ENCODE data around the gene SPHK2.
"Not testable (repeated sequence)": the region's sequence is repeated elsewhere in the genome, so short reads cannot be mapped to it uniquely, and the experiment has no call there.

SPHK2 gene

GRCh38 chr19:48618916-48619691 is at the start of gene SPHK2, which contains the start of gene RPL18:
Gene SPHK2 (plus strand): TSS chr19:48619506. CDS start chr19:48620515, 1,009 bp downstream.
Gene RPL18 (minus strand): TSS chr19:48619178. CDS start chr19:48619143, 35 bp downstream.
- TF ChIP-seq L3MBTL2 (conservative IDR thresholded peaks at IDR 0.05), result peak; percentile 50; the same call in 1 of the 2 replicates
- TF ChIP-seq TARDBP (IDR thresholded peaks at IDR 0.05), result no peak
- no peak for TF ChIP-seq CTBP1 (IDR thresholded peaks at IDR 0.05; ENCODE audit: borderline replicate concordance)
- no peak for TF ChIP-seq SP1 (IDR thresholded peaks at IDR 0.05)
- TF ChIP-seq ELF4 (IDR thresholded peaks at IDR 0.05), result peak; percentile 74
- TF ChIP-seq SUZ12 (IDR thresholded peaks at IDR 0.05), result no peak
- no peak for TF ChIP-seq LEF1 (IDR thresholded peaks at IDR 0.05; ENCODE audit: borderline replicate concordance)
- 0 out of 2 replicates have a peak, but pooled peaks have one; percentile 19 for TF ChIP-seq ARNT (IDR thresholded peaks at IDR 0.05)
- no peak for TF ChIP-seq BHLHE40 (IDR thresholded peaks at IDR 0.05; ENCODE audit: borderline replicate concordance)
- peak; percentile 99; the same call in 1 of the 2 replicates for TF ChIP-seq HDGF (IDR thresholded peaks at IDR 0.05; ENCODE audit: borderline replicate concordance)
- no peak for TF ChIP-seq ZNF384 (IDR thresholded peaks at IDR 0.05)
- no peak for TF ChIP-seq FOXM1 (IDR thresholded peaks at IDR 0.05; ENCODE audit: borderline replicate concordance)
- TF ChIP-seq NFRKB (IDR thresholded peaks at IDR 0.05), result peak; percentile 65
- TF ChIP-seq FOXK2 (IDR thresholded peaks at IDR 0.05), result no peak
- TF ChIP-seq FOXA1 (IDR thresholded peaks at IDR 0.05), result no peak
- TF ChIP-seq PKNOX1 (IDR thresholded peaks at IDR 0.05), result 0 out of 2 replicates have a peak, but pooled peaks have one; percentile 18
- ChIA-PET CTCF (no interaction called here), POLR2A (interaction anchor here (0.5 to 4.5 kb wide), 33 partner anchors 9 to 294 kb away, joined by 3 to 88 read pairs (median 4); partner anchors contain the start of genes BCAT2, CA11, DBP and EMP3)
- peak; percentile 96 for DNase-seq (ENCODE audit: extremely low spot score)

GRCh38 chr19:48569814-48570213 is 49.5 kb upstream of the SPHK2 start:
- ChIA-PET CTCF (no interaction called here), POLR2A (no interaction called here)
- no peak for DNase-seq (ENCODE audit: extremely low spot score)
- no peak for TF ChIP-seq LEF1 (IDR thresholded peaks at IDR 0.05; ENCODE audit: borderline replicate concordance)
- peak; percentile 72 for TF ChIP-seq ZNF384 (IDR thresholded peaks at IDR 0.05)

DNA sequence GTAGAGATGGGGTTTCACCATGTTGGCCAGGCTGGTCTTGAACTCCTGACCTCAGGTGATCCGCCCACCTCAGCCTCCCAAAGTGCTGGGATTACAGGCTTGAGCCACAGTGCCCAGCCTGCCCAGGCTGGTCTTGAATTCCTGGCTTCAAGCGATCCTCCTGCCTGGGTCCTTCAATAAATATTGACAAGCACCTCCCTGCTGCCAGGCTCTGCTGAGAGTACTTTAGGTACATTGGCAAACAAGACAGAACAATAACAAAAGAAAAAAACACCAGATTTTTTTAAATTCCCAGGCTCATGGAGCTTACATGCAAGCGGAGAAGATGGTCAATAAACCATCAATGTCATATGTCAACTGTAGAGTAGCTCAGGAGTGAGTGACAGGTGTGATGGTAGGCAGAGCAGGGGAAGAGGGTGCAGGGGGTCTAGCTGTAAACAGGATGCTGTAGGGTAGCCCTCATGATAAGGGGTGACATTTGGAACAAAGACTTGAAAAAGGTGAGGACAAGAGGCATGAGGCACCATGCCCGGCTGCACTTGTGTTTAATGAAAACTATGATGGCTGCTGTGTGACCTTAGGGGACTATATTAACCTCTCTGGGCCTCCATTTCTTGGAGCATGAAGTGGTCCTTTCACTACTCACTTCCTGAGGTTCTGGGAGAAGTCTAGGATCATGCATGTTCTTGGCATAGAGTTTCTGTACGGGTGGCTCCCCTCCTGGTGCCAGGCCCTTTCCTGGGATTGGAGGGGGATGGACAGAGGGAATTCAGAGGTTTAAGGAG is 47.7 kb upstream of the SPHK2 start:
- CTCF ChIA-PET, result no interaction called here
- POLR2A ChIA-PET, result interaction anchor here (1.0 kb wide), 1 partner anchor 46 kb away, joined by 3 read pairs; no protein-coding TSS in a partner anchor
- no peak for DNase-seq (ENCODE audit: extremely low spot score)
- no peak for TF ChIP-seq BHLHE40 (IDR thresholded peaks at IDR 0.05; ENCODE audit: borderline replicate concordance)
- TF ChIP-seq TARDBP (IDR thresholded peaks at IDR 0.05), result no peak
- no peak for TF ChIP-seq FOXK2 (IDR thresholded peaks at IDR 0.05)
- no peak for TF ChIP-seq SUZ12 (IDR thresholded peaks at IDR 0.05)
- TF ChIP-seq L3MBTL2 (conservative IDR thresholded peaks at IDR 0.05), result no peak

GRCh38 chr19:48573163-48573505 is 46.2 kb upstream of the SPHK2 start:
- ChIA-PET CTCF (interaction anchor here (0.5 to 2.0 kb wide), 2 partner anchors 11 to 369 kb away, joined by 4 to 9 read pairs; no protein-coding TSS in a partner anchor), POLR2A (interaction anchor here (1.0 to 3.0 kb wide), 5 partner anchors 10 to 80 kb away, joined by 3 to 15 read pairs (median 4); no protein-coding TSS in a partner anchor)

DNA sequence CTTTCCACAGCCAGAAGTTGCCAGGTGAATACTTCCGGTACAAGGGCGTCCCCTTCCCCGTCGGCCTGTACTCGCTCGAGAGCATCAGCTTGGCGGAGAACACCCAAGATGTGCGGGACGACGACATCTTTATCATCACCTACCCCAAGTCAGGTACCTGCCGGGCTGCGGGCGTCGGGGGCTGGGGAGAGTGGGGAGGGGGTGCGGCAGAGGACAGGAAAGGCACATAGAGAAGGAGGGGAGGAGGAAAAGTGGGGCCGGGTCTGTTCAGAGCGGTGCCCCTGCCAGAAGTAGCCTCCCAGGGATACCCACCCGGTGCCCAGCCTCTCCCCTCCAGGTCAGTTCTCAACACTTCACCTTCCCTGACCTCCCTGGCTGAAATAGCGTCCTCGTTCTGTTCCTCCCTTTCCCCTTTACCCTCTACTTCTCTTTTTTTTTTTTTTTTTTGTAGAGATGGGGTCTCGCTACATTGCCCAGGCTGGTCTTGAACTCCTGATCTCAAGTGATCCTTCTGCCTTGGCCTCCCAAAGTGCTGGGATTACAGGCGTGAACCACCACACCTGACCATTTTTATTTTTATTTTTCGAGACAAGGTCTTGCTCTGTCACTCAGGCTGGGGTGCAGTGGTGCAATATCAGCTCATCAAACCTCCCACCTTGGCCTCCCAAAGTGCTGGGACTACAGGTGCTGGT is 43.2 kb upstream of the SPHK2 start:
- CTCF ChIA-PET, result no interaction called here
- DNase-seq (ENCODE audit: extremely low spot score), result no peak
- TF ChIP-seq FOXM1 (IDR thresholded peaks at IDR 0.05; ENCODE audit: borderline replicate concordance) (no peak), PKNOX1 (IDR thresholded peaks at IDR 0.05) (no peak), TARDBP (IDR thresholded peaks at IDR 0.05) (no peak), ELF4 (IDR thresholded peaks at IDR 0.05) (no peak), NFRKB (IDR thresholded peaks at IDR 0.05) (no peak), LEF1 (IDR thresholded peaks at IDR 0.05; ENCODE audit: borderline replicate concordance) (no peak), CTBP1 (IDR thresholded peaks at IDR 0.05; ENCODE audit: borderline replicate concordance) (no peak), ZNF384 (IDR thresholded peaks at IDR 0.05) (no peak), HDGF (IDR thresholded peaks at IDR 0.05; ENCODE audit: borderline replicate concordance) (no peak)
- POLR2A ChIA-PET, result no interaction called here

More at GRCh38 chr19:48573163-48573505, 46.2 kb upstream of the SPHK2 start:
- no peak for DNase-seq (ENCODE audit: extremely low spot score)
- TF ChIP-seq LEF1 (IDR thresholded peaks at IDR 0.05; ENCODE audit: borderline replicate concordance), result no peak
- no peak for TF ChIP-seq SUZ12 (IDR thresholded peaks at IDR 0.05)
- no peak for TF ChIP-seq FOXA1 (IDR thresholded peaks at IDR 0.05)
- no peak for TF ChIP-seq FOXK2 (IDR thresholded peaks at IDR 0.05)
- no peak for TF ChIP-seq FOXM1 (IDR thresholded peaks at IDR 0.05; ENCODE audit: borderline replicate concordance)
- no peak for TF ChIP-seq ZNF384 (IDR thresholded peaks at IDR 0.05)
- TF ChIP-seq TARDBP (IDR thresholded peaks at IDR 0.05), result no peak
- no peak for TF ChIP-seq CTBP1 (IDR thresholded peaks at IDR 0.05; ENCODE audit: borderline replicate concordance)
- TF ChIP-seq HDGF (IDR thresholded peaks at IDR 0.05; ENCODE audit: borderline replicate concordance), result no peak
- no peak for TF ChIP-seq NFRKB (IDR thresholded peaks at IDR 0.05)
- TF ChIP-seq L3MBTL2 (conservative IDR thresholded peaks at IDR 0.05), result no peak
- TF ChIP-seq SP1 (IDR thresholded peaks at IDR 0.05), result no peak
- no peak for TF ChIP-seq ELF4 (IDR thresholded peaks at IDR 0.05)
- no peak for TF ChIP-seq ARNT (IDR thresholded peaks at IDR 0.05)
- no peak for TF ChIP-seq PKNOX1 (IDR thresholded peaks at IDR 0.05)
- TF ChIP-seq BHLHE40 (IDR thresholded peaks at IDR 0.05; ENCODE audit: borderline replicate concordance), result no peak

- CTCF ChIA-PET; POLR2A ChIA-PET; DNase-seq (ENCODE audit: extremely low spot score): not testable (repeated sequence)
Observed at GRCh38 chr19:48577908-48578307, 41.4 kb upstream of the SPHK2 start.
